GM12873 (cell line): ENCODE measurements around the gene ZNF385C.

ENCODE experiments used
- CTCF ChIP-seq: IDR thresholded peaks from 2 replicates; pipeline ENCODE4 v1.5.1; 2012; ENCODE audit warnings: low read depth, mild to moderate bottlenecking, moderate library complexity, low read length, control low read depth; ENCODE audit not compliant: insufficient read depth; ENCODE audit errors: missing control alignments

The ZNF385C gene

GRCh38 chr17:42097691-42098631 is at the start of gene ZNF385C:
Gene ZNF385C, minus strand, starts transcription at chr17:42098473. Its CDS starts 35,417 bp downstream, at chr17:42063056.
- TF ChIP-seq CTCF = no peak

- TF ChIP-seq CTCF = no peak
These were observed 48.8 kb upstream of the ZNF385C start for GRCh38 chr17:42146911-42147607.

- no peak for TF ChIP-seq CTCF
These were observed 44.2 kb upstream of the ZNF385C start for GRCh38 chr17:42142371-42142896.

GRCh38 chr17:42141382-42141781 is 43.1 kb upstream of the ZNF385C start:
- TF ChIP-seq CTCF = no peak

- no peak for TF ChIP-seq CTCF
These were observed 40.6 kb upstream of the ZNF385C start for GRCh38 chr17:42138749-42139492.

- TF ChIP-seq CTCF = no peak
These were observed 38.4 kb upstream of the ZNF385C start for GRCh38 chr17:42136654-42137051.
